Astrocyte (in vitro differentiated cells and primary cell): ENCODE measurements around the gene SNX5.

Source experiments
- CTCF ChIP-seq: IDR thresholded peaks from 2 replicates; pipeline ENCODE4 v1.5.1; 2011; ENCODE audit warnings: low read depth, mild to moderate bottlenecking, inconsistent platforms, low read length, moderate library complexity; ENCODE audit not compliant: insufficient read depth
- EZH2 ChIP-seq: IDR thresholded peaks from 2 replicates; pipeline ENCODE4 v1.6.1; 2012; ENCODE audit warnings: mild to moderate bottlenecking, low read length, inconsistent platforms; ENCODE audit not compliant: insufficient read depth

- TF ChIP-seq CTCF, result no peak
- TF ChIP-seq EZH2, result no peak
These were observed 40.5 kb upstream of the SNX5 start for GRCh38 chr20:18009116-18009515.
